ENCODE results near the gene OXTR. TPM values are rescaled to one million over a fixed set of nuclear protein-coding genes. Genes with fewer than 3 reads are reported as not detected.

OXTR gene
- total and polyA plus RNA-seq, 2 of the 4 experiments (the other 2 are of a cell fraction), result 42.8 to 56.1 TPM

DNA sequence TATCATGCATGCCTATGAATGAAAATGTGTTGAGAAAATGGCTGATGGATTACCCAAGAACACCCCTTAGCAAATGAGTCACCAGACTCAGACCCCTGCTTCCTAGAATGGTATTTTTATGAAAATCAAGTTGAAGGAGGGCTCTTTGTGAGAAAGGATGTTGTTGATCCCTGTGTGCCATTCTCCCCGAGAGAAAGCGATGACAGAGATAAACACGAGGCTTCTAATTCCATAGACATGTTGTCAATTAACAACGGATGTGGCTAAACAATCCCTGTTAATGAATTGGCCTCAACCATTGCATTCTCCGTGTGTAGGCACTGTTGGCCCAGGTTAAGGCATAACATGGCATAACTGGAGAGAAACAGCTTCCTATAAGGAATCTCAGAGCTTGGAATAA is 5.8 kb upstream of the OXTR start:
- no peak for DNase-seq
- Histone ChIP-seq H3K23ac (ENCODE audit: low read depth, low read length) (no peak overlapping the region), H2BK120ac (ENCODE audit: low read depth, low read length) (0 out of 2 replicates have a peak overlapping the region, but pooled peaks have one; percentile 7), H3K36me3 (ENCODE audit: control insufficient read depth, insufficient read depth, low read length) (no peaks in the 10 kb centered on the region), H3K4me3 (ENCODE audit: insufficient read depth, low read depth, low read length) (no peak overlapping the region), H3K27me3 (ENCODE audit: control insufficient read depth, insufficient read depth, low read length) (no peaks in the 10 kb centered on the region), H4K5ac (ENCODE audit: low read depth, low read length) (no peak overlapping the region), H2AK9ac (replicated peaks; ENCODE audit: low read depth, low read length, poor library complexity) (no peak overlapping the region), H2AFZ (replicated peaks; ENCODE audit: low read length, poor library complexity) (no peak overlapping the region), H2BK20ac (ENCODE audit: low read depth, low read length) (peak overlapping the region; percentile 57), H2AK5ac (ENCODE audit: low read depth, low read length) (no peak overlapping the region), H3K56ac (ENCODE audit: extremely low read depth, insufficient read depth, low read length) (no peak overlapping the region), H4K91ac (ENCODE audit: insufficient read depth, low read depth, low read length) (no peak overlapping the region), H3K14ac (replicated peaks; ENCODE audit: low read depth, low read length) (no peak overlapping the region), H3K9me1 (ENCODE audit: insufficient read depth, low read length) (0 out of 2 replicates have a peak, but pooled peaks cover 6% of the 10 kb centered on the region), H3K4ac (ENCODE audit: low read depth, low read length) (0 out of 2 replicates have a peak overlapping the region, but pooled peaks have one; percentile 15), H3K79me1 (ENCODE audit: low read depth in 1 of 2, low read length in 2 of 2) (no peaks in the 10 kb centered on the region), H3K4me2 (ENCODE audit: low read depth, low read length) (no peak overlapping the region), H3K18ac (ENCODE audit: low read depth, low read length) (peak overlapping the region; percentile 27; the same call in 1 of the 2 replicates), H3K9ac (ENCODE audit: low read depth, low read length) (no peak overlapping the region), H4K20me1 (ENCODE audit: insufficient read depth, low read length) (no peaks in the 10 kb centered on the region), H3K27ac (ENCODE audit: insufficient read depth, low read length) (no peak overlapping the region), H4K8ac (ENCODE audit: low read depth in 2 of 2, low read length in 2 of 2) (peak overlapping the region in 1 of 2 experiments; percentile 39; a peak in 1 of 4 replicates), H2BK15ac (ENCODE audit: low read depth, low read length) (no peak overlapping the region), H2BK5ac (ENCODE audit: low read depth, low read length, poor library complexity, severe bottlenecking) (peak overlapping the region; percentile 19), H3K9me3 (ENCODE audit: control insufficient read depth, insufficient read depth, low read length) (no peaks in the 10 kb centered on the region), H3K4me1 (ENCODE audit: control insufficient read depth, insufficient read depth, low read length) (peaks cover 4% of the 10 kb centered on the region)
- no peak for ATAC-seq (ENCODE audit: low read depth)
- POLR2A ChIA-PET (ENCODE audit: unreplicated experiment), result no interaction called here
- CTCF ChIA-PET, result no interaction called here
- intact Hi-C loops (cut with micrococcal nuclease), result no loop called here
- dilution Hi-C loops (cut with HindIII; ENCODE audit: low sequenced_read_pairs, unreplicated experiment), result no loop called here
- 90% methylated on average over 2 of the region's 5 CpGs; no CpG with 5 or more reads in 1 of the 2 experiments for WGBS, 2 experiments (ENCODE audit: extremely low coverage in 2 of 2, insufficient read length in 1 of 2)
- TF ChIP-seq POLR2A (IDR thresholded peaks at IDR 0.05; ENCODE audit: low read depth, low read length) (no peak), SMC3 (IDR thresholded peaks at IDR 0.05; ENCODE audit: low read depth, low read length) (no peak), MAZ (IDR thresholded peaks at IDR 0.05; ENCODE audit: borderline replicate concordance, low read depth, low read length) (no peak), FOS (IDR thresholded peaks at IDR 0.05; ENCODE audit: low read depth, low read length) (no peak), BHLHE40 (IDR thresholded peaks at IDR 0.05; ENCODE audit: low read depth, low read length) (no peak), MXI1 (IDR thresholded peaks at IDR 0.05; ENCODE audit: borderline replicate concordance, low read depth, low read length) (no peak), NFE2L2 (IDR thresholded peaks at IDR 0.05; ENCODE audit: low read depth, low read length) (no peak), RFX5 (IDR thresholded peaks at IDR 0.05; ENCODE audit: low read depth, low read length) (no peak), RCOR1 (IDR thresholded peaks at IDR 0.05; ENCODE audit: insufficient replicate concordance, low read length) (no peak), CHD1 (IDR thresholded peaks at IDR 0.05; ENCODE audit: low read depth, low read length) (no peak), MAFK (IDR thresholded peaks at IDR 0.05; ENCODE audit: low read depth, low read length) (no peak), CEBPB (IDR thresholded peaks at IDR 0.05; ENCODE audit: low read depth, low read length) (no peak), RAD21 (IDR thresholded peaks at IDR 0.05; ENCODE audit: low read length) (no peak)
- TF ChIP-seq, protein P1, sequence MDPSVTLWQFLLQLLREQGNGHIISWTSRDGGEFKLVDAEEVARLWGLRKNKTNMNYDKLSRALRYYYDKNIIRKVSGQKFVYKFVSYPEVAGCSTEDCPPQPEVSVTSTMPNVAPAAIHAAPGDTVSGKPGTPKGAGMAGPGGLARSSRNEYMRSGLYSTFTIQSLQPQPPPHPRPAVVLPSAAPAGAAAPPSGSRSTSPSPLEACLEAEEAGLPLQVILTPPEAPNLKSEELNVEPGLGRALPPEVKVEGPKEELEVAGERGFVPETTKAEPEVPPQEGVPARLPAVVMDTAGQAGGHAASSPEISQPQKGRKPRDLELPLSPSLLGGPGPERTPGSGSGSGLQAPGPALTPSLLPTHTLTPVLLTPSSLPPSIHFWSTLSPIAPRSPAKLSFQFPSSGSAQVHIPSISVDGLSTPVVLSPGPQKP (IDR thresholded peaks at IDR 0.05; ENCODE audit: borderline replicate concordance, low read depth, low read length), result no peak
- TF ChIP-seq, protein P2, sequence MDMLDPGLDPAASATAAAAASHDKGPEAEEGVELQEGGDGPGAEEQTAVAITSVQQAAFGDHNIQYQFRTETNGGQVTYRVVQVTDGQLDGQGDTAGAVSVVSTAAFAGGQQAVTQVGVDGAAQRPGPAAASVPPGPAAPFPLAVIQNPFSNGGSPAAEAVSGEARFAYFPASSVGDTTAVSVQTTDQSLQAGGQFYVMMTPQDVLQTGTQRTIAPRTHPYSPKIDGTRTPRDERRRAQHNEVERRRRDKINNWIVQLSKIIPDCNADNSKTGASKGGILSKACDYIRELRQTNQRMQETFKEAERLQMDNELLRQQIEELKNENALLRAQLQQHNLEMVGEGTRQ (IDR thresholded peaks at IDR 0.05; ENCODE audit: low read depth, low read length), result no peak
- BruUV-seq (replicated peaks), result no TSS peak
- in situ Hi-C loops (cut with MboI; ENCODE audit: low sequenced_read_pairs), result loop anchor here (10.0 to 25.0 kb wide), 2 partner anchors 190 to 537 kb away; partner anchors contain the start of gene RAD18

All from IMR-90 (cell line).